ENCODE measurements around the gene ABCA13. TPM values are rescaled to one million over a fixed set of nuclear protein-coding genes. Genes with fewer than 3 reads are reported as not detected.

Gene ABCA13
- polyA plus RNA-seq, 4 donors = 0.68 to 1.4 (median 0.92) TPM

- DNase-seq (ENCODE audit: low read depth in 4 of 4, low spot score in 3 of 4) = no peak
These were observed 179.3 kb downstream of the ABCA13 start for GRCh38 chr7:48350515-48350914.

- no peak for DNase-seq (ENCODE audit: low read depth in 4 of 4, low spot score in 3 of 4)
These were observed 180.6 kb downstream of the ABCA13 start for GRCh38 chr7:48351900-48352299.

- DNase-seq (ENCODE audit: low read depth in 4 of 4, low spot score in 3 of 4) = no peak
These were observed 184.1 kb downstream of the ABCA13 start for GRCh38 chr7:48355346-48355745.

GRCh38 chr7:48360574-48360973 is 189.3 kb downstream of the ABCA13 start:
- DNase-seq (ENCODE audit: low read depth in 4 of 4, low spot score in 3 of 4) = no peak

GRCh38 chr7:48363174-48363573 is 191.9 kb downstream of the ABCA13 start:
- DNase-seq (ENCODE audit: low read depth in 4 of 4, low spot score in 3 of 4) = no peak

- DNase-seq (ENCODE audit: low read depth in 4 of 4, low spot score in 3 of 4) = no peak
These were observed 193.8 kb downstream of the ABCA13 start for GRCh38 chr7:48365010-48365409.

GRCh38 chr7:48366096-48366495 is 194.8 kb downstream of the ABCA13 start:
- no peak for DNase-seq (ENCODE audit: low read depth in 4 of 4, low spot score in 3 of 4)

- no peak for DNase-seq (ENCODE audit: low read depth in 4 of 4, low spot score in 3 of 4)
These were observed 205.0 kb downstream of the ABCA13 start for GRCh38 chr7:48376263-48376662.

GRCh38 chr7:48380921-48381320 is 209.7 kb downstream of the ABCA13 start:
- no peak for DNase-seq (ENCODE audit: low read depth in 4 of 4, low spot score in 3 of 4)

- DNase-seq (ENCODE audit: low read depth in 4 of 4, low spot score in 3 of 4) = no peak
These were observed 210.3 kb downstream of the ABCA13 start for GRCh38 chr7:48381571-48381970.

- DNase-seq (ENCODE audit: low read depth in 4 of 4, low spot score in 3 of 4) = no peak
These were observed 213.0 kb downstream of the ABCA13 start for GRCh38 chr7:48384180-48384752.

GRCh38 chr7:48387932-48388331 is 216.7 kb downstream of the ABCA13 start:
- no peak for DNase-seq (ENCODE audit: low read depth in 4 of 4, low spot score in 3 of 4)

GRCh38 chr7:48388911-48389310 is 217.7 kb downstream of the ABCA13 start:
- no peak for DNase-seq (ENCODE audit: low read depth in 4 of 4, low spot score in 3 of 4)

- no peak for DNase-seq (ENCODE audit: low read depth in 4 of 4, low spot score in 3 of 4)
These were observed 218.7 kb downstream of the ABCA13 start for GRCh38 chr7:48389977-48390376.

GRCh38 chr7:48390388-48391327 is 219.4 kb downstream of the ABCA13 start:
- no peak for DNase-seq (ENCODE audit: low read depth in 4 of 4, low spot score in 3 of 4)

- DNase-seq (ENCODE audit: low read depth in 4 of 4, low spot score in 3 of 4) = no peak
These were observed 226.9 kb downstream of the ABCA13 start for GRCh38 chr7:48398191-48398590.

- no peak for DNase-seq (ENCODE audit: low read depth in 4 of 4, low spot score in 3 of 4)
These were observed 231.5 kb downstream of the ABCA13 start for GRCh38 chr7:48402721-48403120.

- DNase-seq (ENCODE audit: low read depth in 4 of 4, low spot score in 3 of 4) = no peak
These were observed 237.5 kb downstream of the ABCA13 start for GRCh38 chr7:48408731-48409130.

- DNase-seq (ENCODE audit: low read depth in 4 of 4, low spot score in 3 of 4) = no peak
These were observed 240.4 kb downstream of the ABCA13 start for GRCh38 chr7:48411619-48412018.

GRCh38 chr7:48414011-48414732 is 242.9 kb downstream of the ABCA13 start:
- DNase-seq (ENCODE audit: low read depth in 4 of 4, low spot score in 3 of 4) = no peak

GRCh38 chr7:48416327-48416908 is 245.2 kb downstream of the ABCA13 start:
- no peak for DNase-seq (ENCODE audit: low read depth in 4 of 4, low spot score in 3 of 4)
